Muscle of back (tissue), 11 donors: ENCODE measurements around the gene CDH8. TPM values are rescaled to one million over a fixed set of nuclear protein-coding genes. Genes with fewer than 3 reads are reported as not detected.
"Not testable (repeated sequence)": the region's sequence is repeated elsewhere in the genome, so short reads cannot be mapped to it uniquely, and the experiment has no call there.

Source experiments
- DNase-seq, 3 donors: peaks; one replicate each; pipeline versions ENCODE4 v3.0.0 to v3.0.0-alpha.2; 2013
- polyA plus RNA-seq, 10 donors: library from polyadenylated mRNA; unstranded; fragments of 120-200 nt; gene quantifications; one replicate each; pipeline ENCODE4 v1.2.1, GENCODE V29; 2013; ENCODE audit not compliant: insufficient read length in 10 of 10

Gene CDH8
- polyA plus RNA-seq, 10 donors = 1.9 to 4.1 (median 2.8) TPM

DNA sequence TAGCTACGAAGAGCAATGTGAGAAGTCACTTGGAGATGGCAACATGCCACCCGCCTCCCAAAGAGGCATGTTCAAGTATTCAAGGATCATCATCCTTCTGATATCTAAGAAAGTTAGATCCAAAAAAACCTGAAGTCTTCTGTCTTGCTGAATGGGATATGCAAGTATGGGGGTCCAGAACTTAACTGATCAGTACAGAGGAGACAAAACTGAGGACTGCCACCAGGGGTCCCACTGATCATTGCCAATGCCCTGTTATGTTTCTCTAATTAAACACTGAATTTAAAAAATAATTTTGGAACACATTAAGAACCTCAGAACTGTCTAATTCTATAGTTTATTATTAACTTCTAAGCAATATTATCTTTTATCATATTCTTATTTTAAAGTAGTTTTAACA is 99.7 kb downstream of the CDH8 start:
- peak in 2 of 3 donors; percentile 9 to 16 for DNase-seq

DNA sequence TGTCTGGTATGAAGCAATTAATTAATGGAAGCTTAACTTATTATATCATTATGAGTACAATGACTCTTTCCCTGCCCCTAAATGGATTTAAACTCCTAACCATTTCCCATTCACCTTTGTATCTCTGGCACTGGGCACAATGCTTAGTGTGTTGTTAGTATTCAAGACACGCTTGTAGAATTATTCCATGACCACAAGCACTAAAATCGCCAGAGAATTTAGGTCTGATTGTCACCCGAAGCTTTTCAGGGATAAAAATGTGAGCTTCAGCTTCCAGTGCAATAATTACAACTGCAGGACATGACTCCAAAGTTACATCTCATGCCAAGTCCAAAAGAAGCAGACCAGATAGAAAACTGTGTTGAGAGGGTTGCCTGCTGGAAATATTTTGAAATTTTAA is 101.6 kb downstream of the CDH8 start:
- no peak for DNase-seq

DNA sequence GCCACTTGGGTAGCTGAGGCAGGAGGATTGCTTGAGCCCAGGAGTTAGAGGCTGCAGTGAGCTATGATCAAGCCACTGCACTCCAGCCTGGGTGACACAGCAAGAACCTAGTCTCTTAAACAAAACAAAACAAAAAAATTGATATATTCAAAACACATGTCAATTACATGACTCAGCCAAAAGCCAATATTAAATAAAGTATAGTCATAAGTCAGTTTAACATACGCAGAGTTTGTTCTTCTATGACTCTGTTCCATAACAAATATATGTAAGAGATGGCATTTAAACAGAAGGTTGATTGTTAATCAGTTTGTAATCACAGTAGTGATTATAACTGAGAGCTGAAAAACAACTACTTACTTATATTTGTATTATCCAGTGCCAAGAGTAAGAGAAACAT is 106.5 kb downstream of the CDH8 start:
- no peak for DNase-seq

DNA sequence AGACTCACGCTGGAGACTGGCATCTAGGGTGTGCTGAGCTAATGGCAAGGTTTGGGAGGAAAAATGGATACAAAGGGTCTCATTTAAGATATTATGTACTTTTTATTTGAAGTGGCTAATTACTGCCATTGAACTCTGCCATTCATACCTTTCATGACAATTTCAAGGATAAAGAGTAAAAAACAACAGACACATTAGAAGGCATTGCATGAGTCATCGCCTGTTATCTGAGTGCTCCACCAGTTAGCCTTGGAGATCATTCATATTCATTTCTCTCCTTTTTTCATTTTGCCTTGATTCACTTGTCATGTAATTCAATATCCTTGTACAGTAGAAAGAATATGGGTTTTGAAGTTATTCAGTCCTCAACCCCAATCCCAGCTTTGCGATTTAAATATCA is 109.5 kb downstream of the CDH8 start:
- no peak for DNase-seq

DNA sequence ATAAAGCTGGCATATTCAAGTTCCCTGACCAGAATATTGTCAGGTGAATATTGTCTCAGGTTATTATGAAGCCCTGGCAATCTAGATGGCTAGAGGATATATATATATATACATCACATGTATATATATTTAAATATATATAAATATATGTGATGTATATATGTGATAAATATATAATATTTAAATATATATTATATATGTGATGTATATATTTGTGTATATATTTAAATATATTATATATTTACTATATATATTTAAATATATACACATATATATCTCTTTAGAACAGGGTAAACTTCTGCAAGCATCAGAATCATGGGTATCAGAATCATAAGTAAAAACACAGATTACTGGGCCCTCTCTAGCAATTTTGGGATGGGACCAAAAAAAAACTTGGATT is 112.6 kb downstream of the CDH8 start:
- no peak for DNase-seq

DNA sequence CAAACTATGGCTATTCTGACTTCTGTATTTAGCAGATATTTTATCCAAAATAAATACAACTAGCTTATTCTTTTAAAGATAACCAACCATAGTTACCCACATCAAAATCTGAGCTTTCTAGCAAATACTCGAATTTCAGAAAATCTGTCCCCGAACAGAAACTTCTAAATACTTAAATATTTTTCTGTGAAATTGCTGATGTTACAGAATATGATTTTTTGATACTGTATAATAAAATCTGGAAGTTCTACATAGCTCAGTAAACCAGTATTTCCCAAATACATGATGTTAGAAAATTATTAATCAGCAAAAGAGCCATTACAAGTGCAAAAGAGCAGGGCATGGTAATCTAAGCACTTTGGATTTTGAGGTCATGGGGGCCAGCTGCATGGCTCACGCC is 114.9 kb downstream of the CDH8 start:
- DNase-seq = no peak

DNA sequence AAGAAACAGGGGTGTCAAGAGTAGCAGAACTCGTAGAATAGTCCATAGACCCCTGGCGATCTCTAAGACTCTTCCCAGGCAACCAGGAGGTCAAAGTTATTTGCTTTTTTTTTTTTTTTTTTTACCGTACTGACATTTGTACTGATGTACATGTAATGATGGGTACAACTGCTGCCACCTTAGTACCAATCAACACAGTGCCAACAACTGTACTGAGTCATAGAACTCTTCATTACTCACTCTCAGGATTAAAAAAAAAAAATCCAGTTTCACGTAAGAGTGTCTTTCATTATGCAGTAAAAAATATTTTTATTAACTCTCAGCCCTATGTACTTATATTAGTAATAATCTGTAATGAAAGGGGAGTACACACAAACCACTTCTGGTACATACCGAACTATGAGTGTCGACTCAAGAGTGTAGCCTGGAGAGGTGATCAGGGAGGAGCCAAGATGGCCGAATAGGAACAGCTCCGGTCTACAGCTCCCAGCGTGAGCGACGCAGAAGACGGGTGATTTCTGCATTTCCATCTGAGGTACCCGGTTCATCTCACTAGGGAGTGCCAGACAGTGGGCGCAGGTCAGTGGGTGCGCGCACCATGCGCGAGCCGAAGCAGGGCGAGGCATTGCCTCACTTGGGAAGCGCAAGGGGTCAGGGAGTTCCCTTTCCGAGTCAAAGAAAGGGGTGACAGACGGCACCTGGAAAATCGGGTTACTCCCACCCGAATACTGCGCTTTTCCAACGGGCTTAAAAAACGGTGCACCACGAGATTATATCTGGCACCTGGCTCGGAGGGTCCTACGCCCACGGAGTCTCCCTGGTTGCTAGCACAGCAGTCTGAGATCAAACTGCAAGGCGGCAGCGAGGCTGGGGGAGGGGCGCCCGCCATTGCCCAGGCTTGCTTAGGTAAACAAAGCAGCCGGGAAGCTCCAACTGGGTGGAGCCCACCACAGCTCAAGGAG is 118.1 kb downstream of the CDH8 start:
- not testable (repeated sequence) for DNase-seq

DNA sequence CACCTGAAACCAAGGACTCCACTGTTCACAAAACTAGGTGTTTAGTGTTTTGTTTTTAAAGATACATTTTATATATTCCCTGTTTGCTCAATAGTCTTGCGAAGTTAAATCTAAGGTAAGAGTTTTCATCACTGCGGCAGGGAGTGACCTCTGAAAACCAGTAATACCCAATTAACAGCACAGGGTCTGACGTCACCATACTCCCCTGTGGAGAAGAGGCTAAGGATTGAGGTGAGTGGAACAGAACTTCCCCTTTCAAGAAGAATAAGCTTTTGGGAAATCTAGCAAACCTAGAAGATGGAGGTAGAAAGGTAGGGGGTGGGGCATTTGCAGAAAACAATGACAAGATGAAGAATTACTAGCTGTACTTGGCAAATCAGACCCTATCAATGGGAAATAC is 120.7 kb downstream of the CDH8 start:
- DNase-seq = no peak

DNA sequence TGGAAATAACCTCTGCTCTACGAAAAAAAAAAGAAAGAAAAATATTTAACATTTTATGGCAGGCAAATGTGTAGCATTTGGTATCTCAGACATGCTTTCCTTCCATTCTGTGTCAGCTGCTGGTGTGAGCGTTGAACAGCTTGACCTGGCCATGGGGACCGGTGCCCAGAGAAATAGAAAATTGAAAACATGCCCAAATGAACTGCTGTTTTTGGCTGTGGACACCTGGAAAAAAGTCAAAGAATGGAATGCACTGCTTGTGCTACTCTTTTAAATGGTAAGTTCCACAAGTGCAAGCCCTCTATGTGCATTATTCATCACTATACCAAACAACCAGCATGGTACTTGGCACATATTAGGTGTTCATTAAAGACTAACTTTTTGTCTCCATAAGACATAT is 127.2 kb downstream of the CDH8 start:
- DNase-seq = peak in 2 of 3 donors; percentile 40 to 41

DNA sequence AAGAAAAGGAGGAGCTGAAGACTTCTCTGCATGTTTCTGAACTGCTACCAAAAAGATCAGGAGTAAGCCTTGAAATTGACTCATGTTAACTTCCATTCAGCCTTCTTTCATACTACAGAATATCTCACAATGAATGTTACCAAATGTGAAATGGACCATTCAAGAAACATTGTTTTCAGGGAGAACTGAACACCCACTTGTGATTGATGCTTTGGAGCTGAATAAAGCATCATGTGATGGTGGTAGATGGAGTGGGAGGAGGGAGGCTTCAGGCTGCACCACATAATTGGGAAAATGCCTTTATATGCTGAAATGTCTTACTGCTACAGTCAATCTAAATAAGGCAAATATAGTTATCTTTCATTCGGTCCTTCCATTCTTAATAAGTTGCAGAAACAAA is 127.8 kb downstream of the CDH8 start:
- DNase-seq = no peak

DNA sequence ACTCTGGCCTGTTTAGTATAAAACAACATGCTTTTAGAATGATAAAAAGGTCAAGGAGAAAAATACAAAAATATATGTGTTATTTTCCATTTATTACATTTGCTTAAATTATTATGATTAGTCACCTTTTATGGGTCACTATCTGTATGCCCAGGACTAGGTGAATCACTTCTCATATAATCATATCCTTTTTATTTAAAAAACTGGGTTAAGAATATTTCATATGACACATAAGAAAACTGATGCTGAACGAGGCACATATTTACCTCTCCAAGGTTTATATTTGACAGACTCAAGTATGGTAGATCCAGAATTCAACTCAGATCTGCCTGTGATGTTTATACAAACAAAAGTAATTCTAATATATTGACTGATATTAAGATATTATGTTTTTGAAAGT is 134.5 kb downstream of the CDH8 start:
- DNase-seq = no peak

DNA sequence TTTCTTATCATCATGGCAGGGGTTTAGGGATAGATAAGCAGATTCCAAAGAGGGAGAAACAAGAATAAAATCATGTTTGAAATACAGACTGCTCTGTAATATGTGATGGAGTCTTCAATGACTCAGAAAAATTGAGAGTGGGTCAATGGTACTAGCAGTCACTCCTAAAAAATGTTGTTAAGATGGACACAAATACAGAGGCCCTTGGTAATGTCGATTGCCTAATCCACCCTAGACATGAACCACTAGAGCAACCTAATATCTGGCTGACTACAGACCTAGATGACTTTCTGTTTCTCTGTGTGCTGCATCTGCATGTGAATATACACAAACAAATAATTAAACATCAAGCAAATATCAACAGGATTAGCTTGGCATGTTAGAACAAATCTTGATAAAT is 135.8 kb downstream of the CDH8 start:
- peak in 1 of 3 donors; percentile 23 for DNase-seq

DNA sequence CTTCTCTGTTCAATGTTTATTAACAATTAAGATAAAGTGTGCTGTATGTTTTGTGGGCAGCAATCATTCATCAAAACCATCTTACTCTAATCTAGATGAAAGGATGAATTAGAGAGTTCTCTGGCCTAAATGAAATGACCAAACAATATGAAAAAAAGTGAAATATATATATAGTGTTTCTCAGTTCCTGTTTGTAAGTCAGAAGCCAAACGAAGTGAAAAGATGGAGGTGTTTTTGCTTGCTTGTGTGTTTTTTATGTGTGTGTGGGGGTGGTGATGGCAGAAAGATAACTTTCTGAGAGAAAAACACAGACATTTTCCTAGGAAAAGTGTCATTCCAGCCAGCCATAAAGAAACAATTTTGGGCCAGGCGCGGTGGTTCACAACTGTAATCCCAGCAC is 138.6 kb downstream of the CDH8 start:
- DNase-seq = no peak

DNA sequence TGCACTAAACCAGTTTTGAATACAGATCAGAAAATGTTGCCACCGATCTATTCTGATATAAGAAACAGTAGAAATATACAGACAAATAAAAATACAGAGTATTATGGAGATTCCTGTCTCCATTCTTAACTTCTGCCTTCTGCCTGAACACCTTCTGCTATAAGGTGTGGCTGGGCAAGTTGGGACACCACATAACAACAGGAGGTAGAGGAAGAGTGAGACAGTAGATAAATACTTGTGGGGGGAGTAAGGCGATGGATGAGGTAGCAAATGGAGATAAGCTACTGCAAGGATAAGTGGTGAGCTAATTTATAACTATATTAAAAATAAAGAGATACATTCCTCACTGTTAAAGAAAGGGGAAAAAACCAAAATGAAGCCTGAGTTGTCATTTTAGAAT is 143.7 kb downstream of the CDH8 start:
- no peak for DNase-seq

DNA sequence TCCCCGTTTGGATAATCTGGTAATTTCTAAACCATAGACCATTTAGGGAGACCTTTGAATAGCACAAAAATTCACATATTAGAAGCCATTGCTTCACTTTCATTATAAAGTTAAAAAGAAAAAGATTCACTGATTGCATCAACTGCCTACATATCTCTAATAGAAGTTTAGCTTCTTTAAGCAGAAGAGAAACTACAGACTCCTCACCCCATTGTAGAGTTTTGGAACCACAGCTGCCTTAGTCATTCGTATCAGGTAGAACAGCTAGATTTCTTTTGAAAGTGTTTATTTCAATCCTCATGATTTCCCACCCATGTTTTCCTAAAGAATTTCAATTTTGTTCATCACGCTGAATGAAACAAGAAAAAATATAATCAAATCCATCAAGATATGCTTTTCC is 144.8 kb downstream of the CDH8 start:
- no peak for DNase-seq

DNA sequence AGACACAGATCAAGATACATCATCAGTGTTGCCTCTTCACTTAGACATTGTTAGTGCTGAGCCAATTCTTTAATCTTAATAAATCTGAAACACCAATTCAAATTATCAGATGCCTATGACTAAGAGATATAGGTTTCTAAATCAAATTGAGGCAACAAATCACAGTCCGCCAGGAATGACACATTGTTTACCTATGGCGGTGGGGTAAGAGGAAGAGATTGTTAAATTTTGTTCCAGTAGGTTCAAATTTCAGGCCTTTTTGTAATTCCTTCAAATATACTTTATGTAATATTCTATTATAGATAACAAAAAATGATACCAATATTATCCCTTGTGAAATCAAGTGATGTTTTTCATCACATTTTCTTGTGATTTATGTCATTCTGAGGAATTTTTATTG is 145.9 kb downstream of the CDH8 start:
- no peak for DNase-seq

DNA sequence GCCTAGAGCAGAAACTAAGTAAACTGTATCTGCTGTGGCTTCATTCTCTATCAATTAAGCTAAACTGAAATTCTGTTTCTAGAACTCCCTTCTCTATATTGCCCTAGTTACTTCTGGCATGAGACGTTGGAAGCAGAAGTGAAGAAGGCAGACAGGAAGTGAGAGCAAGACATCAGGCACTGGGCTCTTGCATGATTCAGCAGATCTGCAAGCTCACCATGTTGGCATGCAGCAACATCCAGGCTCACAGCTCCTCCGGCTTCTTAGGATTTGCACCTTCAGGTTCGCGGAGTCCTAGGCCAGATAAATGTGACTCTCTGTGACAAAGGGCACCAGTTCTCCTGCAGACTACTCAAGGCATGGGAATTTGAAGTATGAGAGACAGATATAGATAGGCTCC is 148.3 kb downstream of the CDH8 start:
- DNase-seq = peak in 2 of 3 donors; percentile 15 to 56

DNA sequence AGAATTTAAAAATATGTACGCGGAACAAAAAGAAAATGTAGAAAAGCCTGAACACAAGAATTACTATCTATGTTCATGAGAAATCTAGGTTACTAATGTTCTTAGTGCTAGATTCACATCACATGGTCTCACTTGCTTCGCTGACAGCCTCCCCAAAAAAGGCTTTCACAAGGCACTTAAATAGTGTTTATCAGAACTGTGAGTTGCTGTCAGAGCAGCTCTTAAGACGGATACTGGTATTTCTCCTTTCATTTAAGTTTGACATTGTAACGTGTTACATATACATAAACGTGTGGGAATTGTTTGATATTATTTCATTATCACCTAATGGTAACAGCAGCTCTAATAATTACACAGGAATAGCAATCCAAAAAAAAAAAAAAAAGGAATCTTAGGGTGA is 150.9 kb downstream of the CDH8 start:
- DNase-seq = no peak

DNA sequence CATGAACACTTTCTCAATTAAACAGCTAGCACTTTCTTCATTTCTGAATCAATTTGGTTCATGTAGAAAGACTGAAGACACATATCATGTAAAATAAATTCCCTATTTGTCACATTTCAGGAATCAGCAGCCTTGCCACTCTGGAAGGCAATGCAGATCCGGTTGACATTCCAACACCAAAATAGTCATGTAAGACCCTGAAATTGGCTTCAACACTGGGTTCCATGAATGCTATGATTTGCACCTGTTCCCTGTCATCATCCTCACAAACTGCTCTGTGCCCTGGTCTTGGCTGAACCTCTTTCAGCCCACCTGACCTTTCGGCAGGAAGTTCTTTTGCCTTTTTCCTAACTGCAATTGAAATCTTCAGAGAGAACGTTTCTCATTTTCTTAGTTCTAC is 156.9 kb downstream of the CDH8 start:
- DNase-seq = no peak

DNA sequence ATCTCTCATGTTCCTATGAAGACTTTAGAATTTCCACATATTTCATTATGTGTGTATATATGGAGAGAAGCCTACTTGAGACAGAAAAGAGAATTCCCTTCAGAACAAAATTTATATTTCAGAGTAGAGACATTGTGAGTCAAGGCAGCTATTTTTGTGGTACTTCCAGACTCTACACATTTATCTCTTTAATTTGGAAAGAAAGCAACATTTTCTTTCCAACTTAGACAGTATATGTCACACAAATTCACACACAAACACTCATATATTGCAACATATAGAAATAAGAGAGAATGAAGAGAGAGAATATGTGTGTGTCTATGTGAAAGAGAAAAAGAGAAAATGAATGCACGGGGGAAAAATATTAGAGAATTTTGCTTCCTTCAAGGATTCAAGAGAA is 158.8 kb downstream of the CDH8 start:
- no peak for DNase-seq

DNA sequence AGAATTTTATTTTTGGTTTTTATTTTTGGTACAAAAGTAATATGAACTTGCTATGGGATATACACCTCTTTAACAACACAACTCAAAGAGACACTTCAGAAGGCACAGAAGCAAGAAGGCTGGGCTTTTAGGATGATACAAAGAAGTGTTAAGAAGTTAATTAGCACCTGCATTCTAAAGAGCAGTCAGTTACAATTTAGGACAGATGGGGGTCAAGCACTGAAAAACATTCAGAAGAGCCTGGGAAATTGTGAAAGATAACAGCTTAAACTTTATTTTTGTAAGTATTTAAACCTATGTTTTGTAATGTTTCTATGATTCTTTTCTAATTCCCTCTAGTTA is 163.5 kb downstream of the CDH8 start:
- DNase-seq = no peak

DNA sequence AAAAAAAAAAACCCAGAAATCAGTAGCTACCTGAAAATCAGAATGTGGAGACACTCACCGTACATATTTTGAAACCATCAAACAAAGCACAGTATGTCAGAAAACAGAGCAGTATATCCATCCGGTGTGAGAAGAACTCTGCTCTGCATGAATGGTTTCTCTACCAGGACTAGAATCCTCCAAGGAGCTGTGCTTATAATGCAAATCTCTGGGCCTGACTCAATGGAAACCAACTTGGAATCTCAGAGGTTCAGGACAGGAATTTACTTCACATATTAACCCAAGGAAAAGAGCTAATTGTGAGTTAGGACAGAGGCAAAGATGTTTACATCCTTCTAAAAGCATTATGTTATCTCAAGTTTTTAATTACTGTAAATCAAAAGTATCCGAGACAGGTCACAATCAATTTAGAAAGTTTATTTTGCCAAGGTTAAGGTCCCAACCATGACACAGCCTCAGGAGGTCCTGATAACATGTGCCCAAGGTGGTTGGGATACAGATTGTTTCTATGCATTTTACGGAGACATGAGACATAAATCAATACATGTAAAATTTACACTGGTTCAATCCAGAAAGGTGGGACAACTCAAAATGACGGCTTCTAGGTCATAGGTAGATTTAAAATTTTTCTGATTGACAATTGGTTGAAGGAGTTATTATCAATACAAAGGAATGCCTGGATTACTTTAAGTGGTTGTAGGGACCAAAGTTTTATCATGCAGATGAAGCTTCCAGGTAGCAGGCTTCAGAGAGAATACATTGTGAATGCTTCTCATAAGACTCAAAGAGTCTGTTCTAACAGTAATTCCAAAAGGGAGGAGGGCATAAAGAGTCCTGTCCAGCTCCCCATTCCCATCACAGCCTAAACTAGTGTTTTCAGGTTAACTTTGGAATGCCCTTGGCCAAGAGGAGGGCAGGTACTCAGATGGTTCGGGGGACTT is 164.1 kb downstream of the CDH8 start:
- no peak for DNase-seq
